Fibroblast of lung (primary cell): Measurements from ENCODE around the gene UCK2. TPM values are rescaled to one million over a fixed set of nuclear protein-coding genes. Genes with fewer than 3 reads are reported as not detected.

Experiments
- DNase-seq, 2 donors: peaks; one replicate each; pipeline versions ENCODE4 v3.0.0 to v3.0.0-alpha.2; 2010; ENCODE audit warnings: low read depth in 2 of 2
- H2AFZ ChIP-seq: 2 replicates; pipeline ENCODE4 v1.5.1; 2012; ENCODE audit warnings: low read length, control low read depth, inconsistent platforms
- H3K27ac ChIP-seq: 2 replicates; pipeline ENCODE4 v1.5.1; 2011; ENCODE audit warnings: low read length, control low read depth; ENCODE audit not compliant: insufficient read depth
- H3K27me3 ChIP-seq: 2 replicates; pipeline ENCODE4 v1.5.1; 2011; ENCODE audit warnings: mild to moderate bottlenecking, low read length; ENCODE audit not compliant: control insufficient read depth, insufficient read depth
- H3K36me3 ChIP-seq: 2 replicates; pipeline ENCODE4 v1.5.1; 2011; ENCODE audit warnings: low read length; ENCODE audit not compliant: control insufficient read depth, insufficient read depth
- H3K4me1 ChIP-seq: 2 replicates; pipeline ENCODE4 v1.5.1; 2011; ENCODE audit warnings: low read length; ENCODE audit not compliant: control insufficient read depth, insufficient read depth; ENCODE audit errors: extremely low read depth
- H3K4me2 ChIP-seq: 2 replicates; pipeline ENCODE4 v1.5.1; 2011; ENCODE audit warnings: low read length, control low read depth; ENCODE audit not compliant: insufficient read depth; ENCODE audit errors: extremely low read depth
- H3K4me3 ChIP-seq, 4 experiments: fragments of 200-600 bp in 1 of 4; sonication (generic) in 1 of 4; replicated peaks in 1 of 4; 2 replicates each; pipeline ENCODE4 v1.5.1; 2011 to 2016; ENCODE audit warnings: low read length in 4 of 4, low read depth in 3 of 4, mild to moderate bottlenecking in 3 of 4, control low read depth in 2 of 4, inconsistent platforms in 1 of 4, mixed read lengths in 1 of 4; ENCODE audit not compliant: insufficient read depth in 1 of 4; ENCODE audit errors: control extremely low read depth in 1 of 4
- H3K79me2 ChIP-seq: 2 replicates; pipeline ENCODE4 v1.5.1; 2012; ENCODE audit warnings: mild to moderate bottlenecking, low read length, inconsistent platforms; ENCODE audit not compliant: control insufficient read depth, insufficient read depth
- H3K9ac ChIP-seq: 2 replicates; pipeline ENCODE4 v1.5.1; 2011; ENCODE audit warnings: mild to moderate bottlenecking, low read length, control low read depth; ENCODE audit not compliant: insufficient read depth
- H3K9me3 ChIP-seq: 2 replicates; pipeline ENCODE4 v1.5.1; 2012; ENCODE audit warnings: low read depth, low read length; ENCODE audit not compliant: control insufficient read depth, insufficient read depth
- H4K20me1 ChIP-seq: 2 replicates; pipeline ENCODE4 v1.5.1; 2011; ENCODE audit warnings: low read length; ENCODE audit not compliant: control insufficient read depth, insufficient read depth; ENCODE audit errors: extremely low read depth
- EZH2 ChIP-seq: IDR thresholded peaks from 2 replicates; pipeline ENCODE4 v1.5.1; 2012; ENCODE audit warnings: low read length, control low read depth, mild to moderate bottlenecking; ENCODE audit errors: missing control alignments
- polyA plus RNA-seq, 2 donors: library from polyadenylated mRNA; depleted of rRNA in 1 of 2; stranded (reverse) in 1 of 2; unstranded in 1 of 2; fragments of >200 nt; gene quantifications; 2 replicates each; pipeline ENCODE4 v1.2.1, GENCODE V29; 2011 to 2012; ENCODE audit warnings: missing spikeins in 1 of 2
- total RNA-seq: library from RNA; depleted of rRNA; stranded (reverse); fragments of >200 nt; gene quantifications from 2 replicates; pipeline ENCODE4 v1.2.1, GENCODE V29; 2014
- TF ChIP-seq, protein P1 (sequence below), 2 donors: IDR thresholded peaks in 1 of 2; conservative IDR thresholded peaks in 1 of 2; 1 replicate in 1 of 2; 2 replicates in 1 of 2; pipeline ENCODE4 v1.5.1; 2011 to 2012; ENCODE audit warnings: low read length in 2 of 2, control low read depth in 1 of 2, inconsistent platforms in 1 of 2, low read depth in 1 of 2, mild to moderate bottlenecking in 1 of 2

Gene UCK2
- total and polyA plus RNA-seq, 2 donors (not counting 1 experiment from before 2014, with no cell fraction given): 95.1 to 99.0 TPM

DNA sequence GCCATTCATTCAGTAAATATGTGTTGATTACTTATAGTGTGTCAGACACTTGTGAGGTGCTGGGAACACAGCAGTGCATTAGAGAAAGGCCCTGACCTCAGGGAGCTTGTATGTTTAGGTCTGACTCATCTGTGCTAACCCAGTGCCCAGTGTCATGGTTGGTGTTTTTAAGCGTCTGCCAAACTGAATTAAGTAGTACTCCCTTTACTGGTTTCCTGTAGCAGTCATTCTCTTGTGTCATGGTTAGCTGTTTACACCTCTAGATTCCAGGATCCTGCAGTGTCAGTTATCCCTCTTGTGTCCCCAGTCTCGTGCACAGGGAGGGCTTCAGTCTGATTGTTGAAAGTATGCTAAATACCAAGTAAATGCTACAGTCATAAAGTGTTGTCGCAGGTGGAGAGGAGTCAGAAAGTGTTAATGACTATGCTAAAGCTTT lies 14.2 kb downstream of the UCK2 start:
- peak; percentile 51 to 69 for DNase-seq
- TF ChIP-seq EZH2: no peak
- TF ChIP-seq, protein P1, sequence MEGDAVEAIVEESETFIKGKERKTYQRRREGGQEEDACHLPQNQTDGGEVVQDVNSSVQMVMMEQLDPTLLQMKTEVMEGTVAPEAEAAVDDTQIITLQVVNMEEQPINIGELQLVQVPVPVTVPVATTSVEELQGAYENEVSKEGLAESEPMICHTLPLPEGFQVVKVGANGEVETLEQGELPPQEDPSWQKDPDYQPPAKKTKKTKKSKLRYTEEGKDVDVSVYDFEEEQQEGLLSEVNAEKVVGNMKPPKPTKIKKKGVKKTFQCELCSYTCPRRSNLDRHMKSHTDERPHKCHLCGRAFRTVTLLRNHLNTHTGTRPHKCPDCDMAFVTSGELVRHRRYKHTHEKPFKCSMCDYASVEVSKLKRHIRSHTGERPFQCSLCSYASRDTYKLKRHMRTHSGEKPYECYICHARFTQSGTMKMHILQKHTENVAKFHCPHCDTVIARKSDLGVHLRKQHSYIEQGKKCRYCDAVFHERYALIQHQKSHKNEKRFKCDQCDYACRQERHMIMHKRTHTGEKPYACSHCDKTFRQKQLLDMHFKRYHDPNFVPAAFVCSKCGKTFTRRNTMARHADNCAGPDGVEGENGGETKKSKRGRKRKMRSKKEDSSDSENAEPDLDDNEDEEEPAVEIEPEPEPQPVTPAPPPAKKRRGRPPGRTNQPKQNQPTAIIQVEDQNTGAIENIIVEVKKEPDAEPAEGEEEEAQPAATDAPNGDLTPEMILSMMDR (conservative IDR thresholded peaks at IDR 0.05 in 1 of 2, IDR thresholded peaks at IDR 0.05 in 1 of 2; ENCODE audit: low read depth in 1 of 2, low read length in 2 of 2): no peak
- Histone ChIP-seq H3K4me1 (peaks cover 19% of the 10 kb centered on the region), H3K4me3 (no peak overlapping the region), H2AFZ (no peak overlapping the region), H3K36me3 (no peaks in the 10 kb centered on the region), H3K27ac (no peak overlapping the region), H3K9ac (no peak overlapping the region), H3K27me3 (no peaks in the 10 kb centered on the region), H3K4me2 (no peak overlapping the region), H3K9me3 (no peaks in the 10 kb centered on the region), H3K79me2 (peaks cover 96% of the 10 kb centered on the region), H4K20me1 (no peaks in the 10 kb centered on the region)

GRCh38 chr1:165842023-165842670 lies 14.7 kb downstream of the UCK2 start:
- Histone ChIP-seq H3K79me2 (peaks cover 96% of the 10 kb centered on the region), H3K4me1 (peaks cover 19% of the 10 kb centered on the region), H3K4me2 (peak overlapping the region; percentile 87), H3K36me3 (no peaks in the 10 kb centered on the region), H2AFZ (no peak overlapping the region), H3K9ac (no peak overlapping the region), H3K4me3 (no peak overlapping the region), H3K27ac (peak overlapping the region; percentile 53), H3K9me3 (no peaks in the 10 kb centered on the region), H3K27me3 (no peaks in the 10 kb centered on the region), H4K20me1 (no peaks in the 10 kb centered on the region)
- TF ChIP-seq, protein P1 (conservative IDR thresholded peaks at IDR 0.05 in 1 of 2, IDR thresholded peaks at IDR 0.05 in 1 of 2; ENCODE audit: low read depth in 1 of 2, low read length in 2 of 2): no peak
- no peak for TF ChIP-seq EZH2
- no peak for DNase-seq

DNA sequence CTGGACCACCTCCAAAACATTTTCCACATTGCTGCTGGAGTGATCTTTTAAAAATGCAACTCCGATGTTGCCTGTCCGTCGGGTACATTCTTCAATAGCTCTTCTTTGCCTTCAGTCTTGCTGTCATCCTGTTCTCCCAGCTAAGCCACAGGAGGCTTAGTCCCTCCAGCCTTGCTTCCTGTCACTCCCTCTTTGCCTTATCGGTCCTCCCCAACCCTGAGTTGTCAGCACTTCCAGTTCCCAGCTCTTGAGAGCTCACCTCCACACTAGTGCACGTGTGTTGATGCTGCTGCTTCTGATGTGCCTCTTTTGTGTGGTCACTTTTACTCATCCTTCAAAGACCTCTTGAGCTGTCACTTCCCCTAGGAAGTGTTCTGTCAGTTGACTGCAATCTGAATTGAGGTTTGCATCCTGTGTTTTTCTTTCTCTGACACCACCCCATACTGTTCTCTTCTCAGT lies 15.3 kb downstream of the UCK2 start:
- H2AFZ ChIP-seq: no peak overlapping the region
- no peak overlapping the region for H3K4me3 ChIP-seq
- H4K20me1 ChIP-seq: no peaks in the 10 kb centered on the region
- H3K4me2 ChIP-seq: peak overlapping the region; percentile 87
- peaks cover 19% of the 10 kb centered on the region for H3K4me1 ChIP-seq
- peaks cover 96% of the 10 kb centered on the region for H3K79me2 ChIP-seq
- no peak overlapping the region for H3K9ac ChIP-seq
- peak overlapping the region; percentile 53 for H3K27ac ChIP-seq
- TF ChIP-seq, protein P1 (conservative IDR thresholded peaks at IDR 0.05 in 1 of 2, IDR thresholded peaks at IDR 0.05 in 1 of 2; ENCODE audit: low read depth in 1 of 2, low read length in 2 of 2): no peak
- TF ChIP-seq EZH2: no peak
- no peaks in the 10 kb centered on the region for H3K36me3 ChIP-seq
- H3K9me3 ChIP-seq: no peaks in the 10 kb centered on the region
- DNase-seq: peak; percentile 47 to 52
- H3K27me3 ChIP-seq: no peaks in the 10 kb centered on the region
